GM19324 (cell line): Measurements from ENCODE around the gene ADCY10.
"Not testable (repeated sequence)": the region's sequence is repeated elsewhere in the genome, so short reads cannot be mapped to it uniquely, and the experiment has no call there.

Experiments used
- ATAC-seq: cut with Tn5 transposase; IDR thresholded peaks from one replicate; pipeline ENCODE4 v1.9.1; 2021; ENCODE audit warnings: mild to moderate bottlenecking, moderate library complexity; ENCODE audit not compliant: unreplicated experiment, low FRiP score

ADCY10 gene, protein sequence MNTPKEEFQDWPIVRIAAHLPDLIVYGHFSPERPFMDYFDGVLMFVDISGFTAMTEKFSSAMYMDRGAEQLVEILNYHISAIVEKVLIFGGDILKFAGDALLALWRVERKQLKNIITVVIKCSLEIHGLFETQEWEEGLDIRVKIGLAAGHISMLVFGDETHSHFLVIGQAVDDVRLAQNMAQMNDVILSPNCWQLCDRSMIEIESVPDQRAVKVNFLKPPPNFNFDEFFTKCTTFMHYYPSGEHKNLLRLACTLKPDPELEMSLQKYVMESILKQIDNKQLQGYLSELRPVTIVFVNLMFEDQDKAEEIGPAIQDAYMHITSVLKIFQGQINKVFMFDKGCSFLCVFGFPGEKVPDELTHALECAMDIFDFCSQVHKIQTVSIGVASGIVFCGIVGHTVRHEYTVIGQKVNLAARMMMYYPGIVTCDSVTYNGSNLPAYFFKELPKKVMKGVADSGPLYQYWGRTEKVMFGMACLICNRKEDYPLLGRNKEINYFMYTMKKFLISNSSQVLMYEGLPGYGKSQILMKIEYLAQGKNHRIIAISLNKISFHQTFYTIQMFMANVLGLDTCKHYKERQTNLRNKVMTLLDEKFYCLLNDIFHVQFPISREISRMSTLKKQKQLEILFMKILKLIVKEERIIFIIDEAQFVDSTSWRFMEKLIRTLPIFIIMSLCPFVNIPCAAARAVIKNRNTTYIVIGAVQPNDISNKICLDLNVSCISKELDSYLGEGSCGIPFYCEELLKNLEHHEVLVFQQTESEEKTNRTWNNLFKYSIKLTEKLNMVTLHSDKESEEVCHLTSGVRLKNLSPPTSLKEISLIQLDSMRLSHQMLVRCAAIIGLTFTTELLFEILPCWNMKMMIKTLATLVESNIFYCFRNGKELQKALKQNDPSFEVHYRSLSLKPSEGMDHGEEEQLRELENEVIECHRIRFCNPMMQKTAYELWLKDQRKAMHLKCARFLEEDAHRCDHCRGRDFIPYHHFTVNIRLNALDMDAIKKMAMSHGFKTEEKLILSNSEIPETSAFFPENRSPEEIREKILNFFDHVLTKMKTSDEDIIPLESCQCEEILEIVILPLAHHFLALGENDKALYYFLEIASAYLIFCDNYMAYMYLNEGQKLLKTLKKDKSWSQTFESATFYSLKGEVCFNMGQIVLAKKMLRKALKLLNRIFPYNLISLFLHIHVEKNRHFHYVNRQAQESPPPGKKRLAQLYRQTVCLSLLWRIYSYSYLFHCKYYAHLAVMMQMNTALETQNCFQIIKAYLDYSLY (N-terminal part only)

DNA sequence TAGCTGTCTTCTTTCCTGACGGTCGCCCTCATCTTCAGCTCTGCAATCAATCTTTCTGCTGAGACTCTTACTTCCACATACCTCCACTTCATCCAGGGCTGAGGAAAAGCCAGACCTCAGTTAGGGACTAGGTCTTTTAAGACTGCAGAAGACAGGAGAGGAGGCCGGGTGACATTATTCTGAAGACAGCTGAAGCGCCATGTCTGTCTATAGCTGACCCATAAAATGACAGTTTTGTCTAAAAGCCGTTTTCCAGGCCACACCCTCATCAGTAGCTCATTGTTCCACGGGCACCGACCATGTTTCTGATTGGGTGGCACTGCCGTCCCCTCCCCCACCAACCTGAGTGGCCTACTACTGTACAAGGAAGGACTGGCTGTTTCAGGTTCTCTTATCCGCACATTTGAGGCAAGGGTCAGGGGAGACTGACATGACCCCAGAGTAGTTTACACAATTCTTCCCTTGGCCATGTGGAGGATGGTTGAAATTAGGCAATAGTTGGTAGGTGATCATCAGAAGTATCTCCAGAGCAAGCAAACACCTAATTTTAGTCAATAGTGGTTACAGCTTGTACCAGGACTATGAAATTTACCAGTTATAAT is at the start of gene ADCY10:
Gene ADCY10 (minus strand): TSS at position 240 of the 602 bp plus-strand sequence. CDS start 8,994 bp downstream, outside the sequence.
- no peak for ATAC-seq

DNA sequence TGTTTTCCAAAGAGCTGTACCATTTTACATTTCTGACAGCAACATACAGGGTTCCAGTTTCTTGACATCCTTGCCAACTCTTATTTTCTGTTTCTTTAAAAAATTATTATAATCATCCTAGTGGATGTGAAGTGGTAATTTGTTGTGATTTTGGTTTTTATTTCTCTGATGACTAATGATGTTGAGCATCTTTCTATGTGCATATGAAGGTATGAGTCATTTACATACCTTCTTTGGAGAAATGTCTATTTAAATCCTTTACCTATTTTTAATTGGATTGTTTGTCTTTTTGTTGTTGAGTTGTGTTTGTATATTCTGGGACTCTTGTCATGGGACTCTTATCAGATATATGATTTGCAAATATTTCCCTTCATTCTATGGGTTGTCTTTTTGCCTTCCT is 43.8 kb upstream of the ADCY10 start:
- ATAC-seq: no peak

DNA sequence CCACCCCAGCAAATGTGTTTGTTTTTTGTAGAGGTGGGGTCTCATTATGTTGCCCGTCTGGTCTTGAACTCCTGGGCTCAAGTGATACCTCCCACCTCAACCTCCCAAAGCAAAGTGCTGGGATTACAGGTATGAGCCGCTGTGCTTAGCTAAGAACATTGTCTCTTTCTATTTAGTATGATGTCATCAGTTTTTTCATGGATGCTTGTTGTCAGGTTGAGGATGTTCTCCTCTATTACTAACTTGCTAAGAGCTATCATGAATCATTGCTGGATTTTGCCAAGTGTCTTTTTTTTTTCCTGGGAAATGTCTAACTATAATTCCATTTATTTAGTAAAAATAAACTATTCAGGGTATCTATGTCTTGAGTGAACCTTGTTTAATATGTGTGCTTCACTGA is 42.0 kb upstream of the ADCY10 start:
- ATAC-seq: no peak

DNA sequence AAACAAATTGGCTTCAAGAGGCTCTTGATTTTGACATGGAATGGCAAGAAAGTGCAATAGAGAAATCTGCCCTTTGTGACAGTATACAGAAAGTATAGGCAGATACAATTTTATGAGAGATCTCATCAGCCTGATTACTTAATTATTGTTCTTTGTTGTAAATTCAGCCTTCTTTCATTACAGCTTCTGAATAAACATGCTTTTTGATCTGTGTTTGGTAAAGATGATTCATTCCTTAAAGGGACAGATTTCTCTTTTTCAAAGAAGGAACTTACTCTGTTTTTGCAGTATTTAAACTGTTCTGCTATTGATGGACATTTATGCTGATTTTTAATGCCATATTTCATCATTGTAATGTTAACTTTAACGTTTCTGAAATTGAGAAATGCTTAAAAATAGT is 36.6 kb upstream of the ADCY10 start:
- no peak for ATAC-seq

DNA sequence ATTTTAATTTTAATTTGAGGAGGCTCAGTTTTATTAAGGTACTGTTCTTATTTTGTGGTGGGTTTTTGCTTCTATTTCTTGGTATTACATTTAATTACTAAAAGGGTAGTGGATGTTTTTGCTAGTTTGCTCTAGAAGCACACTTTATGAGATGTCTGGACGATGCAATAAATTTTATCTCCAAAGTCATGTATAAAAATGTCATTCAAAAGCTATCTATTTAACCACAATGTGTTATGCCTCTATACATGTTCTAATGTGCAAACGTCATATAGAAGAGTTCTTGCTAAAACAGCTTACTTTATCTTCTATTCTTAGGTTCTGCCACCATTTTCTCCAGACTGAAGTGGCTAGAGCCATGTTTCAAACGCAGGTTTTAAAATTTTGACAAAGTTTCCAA is 35.9 kb upstream of the ADCY10 start:
- no peak for ATAC-seq

DNA sequence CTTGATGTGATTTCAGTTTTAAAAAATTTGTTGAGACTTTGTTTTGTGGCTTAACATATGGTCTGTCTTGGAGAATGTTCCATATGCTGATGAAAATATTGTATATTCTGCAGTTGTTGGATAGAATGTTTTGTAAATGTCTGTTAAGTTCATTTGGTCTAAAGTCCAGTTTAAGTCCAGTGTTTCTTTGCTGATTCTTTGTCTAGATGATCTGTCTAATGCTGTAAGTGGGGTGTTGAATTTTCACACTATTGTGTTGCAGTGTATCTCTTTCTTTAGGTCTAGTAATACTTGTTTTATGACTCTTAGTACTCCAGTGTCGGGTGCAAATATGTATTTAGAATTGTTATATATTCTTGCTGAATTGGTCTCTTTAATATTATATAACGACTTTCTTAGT is 33.8 kb upstream of the ADCY10 start:
- no peak for ATAC-seq

DNA sequence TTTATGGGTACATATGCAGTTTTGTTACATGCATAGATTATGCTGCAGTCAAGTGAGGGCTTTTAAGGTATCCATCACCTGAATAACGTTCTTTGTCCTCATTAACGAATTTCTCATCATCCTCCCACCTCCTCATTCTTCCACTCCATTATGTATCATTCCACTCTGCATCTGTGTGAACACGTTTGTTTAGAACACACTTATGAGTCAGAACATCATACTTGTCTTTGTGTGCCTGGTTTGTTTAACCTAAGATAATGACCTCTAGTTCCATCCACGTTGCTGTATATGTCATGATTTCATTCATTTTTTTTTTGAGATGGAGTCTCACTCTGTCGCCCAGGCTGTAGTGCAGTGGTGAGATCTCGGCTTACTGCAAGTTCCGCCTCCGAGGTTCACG is 29.6 kb upstream of the ADCY10 start:
- ATAC-seq: no peak

DNA sequence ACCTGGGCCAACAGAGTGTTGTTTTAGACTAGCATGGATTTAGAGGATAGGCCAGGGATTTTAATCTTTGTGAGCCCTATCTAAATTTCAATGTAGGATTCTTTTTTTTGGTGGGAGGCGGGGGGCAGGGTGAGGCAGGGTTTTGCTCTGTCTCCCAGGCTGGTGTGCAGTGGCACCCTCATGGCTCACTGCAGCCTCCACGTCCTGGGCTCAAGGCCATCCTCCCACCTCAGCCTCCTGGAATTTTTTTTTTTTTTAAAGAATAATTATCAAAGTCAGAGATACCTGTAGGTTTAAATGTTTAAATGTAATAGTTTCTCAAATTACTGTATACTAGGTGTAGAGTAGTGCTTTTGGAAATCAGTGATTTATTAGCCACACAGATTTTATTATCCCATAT is 26.3 kb upstream of the ADCY10 start:
- ATAC-seq: no peak

DNA sequence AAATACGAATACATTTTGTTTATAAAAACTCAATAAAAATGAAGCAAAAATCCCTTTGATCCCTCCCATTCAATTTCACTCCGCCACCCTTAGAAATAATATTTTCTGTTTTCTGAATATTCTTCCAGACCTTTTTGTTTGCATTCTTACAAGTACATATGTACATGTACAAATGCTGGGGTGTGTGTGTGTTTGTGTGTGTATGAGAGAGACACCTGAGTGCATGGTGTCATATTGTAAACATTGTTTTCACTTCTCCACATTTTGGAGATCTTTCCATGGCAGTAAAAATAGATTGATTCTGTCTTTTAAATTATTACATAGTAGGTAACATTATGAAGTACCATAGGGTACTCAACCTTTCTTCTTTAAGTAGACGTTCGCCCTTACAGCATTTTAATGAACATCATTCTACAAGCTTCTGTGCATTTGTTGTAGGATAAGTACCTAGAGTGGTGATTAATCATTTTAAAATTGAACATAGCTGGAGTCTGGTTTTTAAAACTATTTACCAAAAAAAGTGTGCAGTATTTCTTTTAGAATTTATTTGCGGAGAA is 24.2 kb upstream of the ADCY10 start:
- no peak for ATAC-seq

DNA sequence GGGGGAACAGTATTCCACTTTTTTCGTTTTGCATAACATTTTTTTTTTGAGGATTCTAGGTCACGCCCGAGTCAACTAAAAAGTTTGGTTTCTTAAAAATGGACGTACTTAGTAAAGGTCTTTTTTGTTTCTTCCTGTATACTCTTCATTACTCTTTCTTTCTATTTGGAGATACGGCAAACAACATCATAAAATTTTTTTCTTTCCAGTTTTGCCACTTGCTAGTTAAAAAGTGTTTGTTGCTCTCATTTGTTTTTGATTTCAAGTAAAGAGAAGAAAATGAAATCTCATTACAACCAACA is 23.7 kb upstream of the ADCY10 start:
- ATAC-seq: no peak

DNA sequence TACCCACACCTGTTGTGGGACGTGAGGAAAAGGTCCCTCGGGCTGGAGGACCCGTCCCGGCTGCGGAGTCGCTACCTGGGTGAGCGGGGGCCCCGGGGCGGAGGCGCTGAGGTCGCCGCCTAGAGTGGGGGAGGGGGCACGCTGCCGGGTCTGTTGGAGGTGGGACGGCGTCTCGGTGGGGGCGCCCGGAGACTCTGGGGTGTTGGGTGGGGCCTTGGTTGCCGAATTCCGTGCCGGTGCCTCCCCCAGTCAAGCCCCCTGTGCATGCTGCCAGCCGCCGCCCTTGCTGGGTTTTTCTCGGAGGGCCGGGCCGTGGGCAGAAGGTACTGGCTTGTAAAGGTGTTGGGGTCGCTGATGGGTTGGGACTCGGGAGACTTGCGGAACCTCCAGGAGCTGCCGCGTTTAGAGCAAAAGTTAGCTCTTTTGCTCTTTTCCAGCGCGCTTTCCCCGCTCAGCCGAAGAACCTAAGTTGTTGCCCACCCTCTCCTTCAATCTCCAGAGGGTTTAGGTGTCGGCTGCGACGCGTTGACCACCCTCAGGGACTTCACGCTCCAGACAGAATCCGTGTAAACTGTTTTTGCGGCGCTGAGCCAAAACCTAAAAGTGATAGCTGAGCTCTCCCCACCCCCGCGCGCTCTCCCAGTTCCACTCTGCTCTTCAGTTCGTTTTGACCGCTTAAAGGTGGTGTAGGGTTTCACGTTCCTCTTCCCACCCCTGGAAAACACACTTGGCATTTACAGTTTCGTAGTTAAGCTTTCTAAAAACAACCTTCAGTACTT is 23.2 kb upstream of the ADCY10 start, which contains the start of gene MPC2:
Gene MPC2 (minus strand): TSS at position 143 of the 779 bp plus-strand sequence. CDS start 1,231 bp downstream, outside the sequence.
- ATAC-seq: peak; percentile 8

DNA sequence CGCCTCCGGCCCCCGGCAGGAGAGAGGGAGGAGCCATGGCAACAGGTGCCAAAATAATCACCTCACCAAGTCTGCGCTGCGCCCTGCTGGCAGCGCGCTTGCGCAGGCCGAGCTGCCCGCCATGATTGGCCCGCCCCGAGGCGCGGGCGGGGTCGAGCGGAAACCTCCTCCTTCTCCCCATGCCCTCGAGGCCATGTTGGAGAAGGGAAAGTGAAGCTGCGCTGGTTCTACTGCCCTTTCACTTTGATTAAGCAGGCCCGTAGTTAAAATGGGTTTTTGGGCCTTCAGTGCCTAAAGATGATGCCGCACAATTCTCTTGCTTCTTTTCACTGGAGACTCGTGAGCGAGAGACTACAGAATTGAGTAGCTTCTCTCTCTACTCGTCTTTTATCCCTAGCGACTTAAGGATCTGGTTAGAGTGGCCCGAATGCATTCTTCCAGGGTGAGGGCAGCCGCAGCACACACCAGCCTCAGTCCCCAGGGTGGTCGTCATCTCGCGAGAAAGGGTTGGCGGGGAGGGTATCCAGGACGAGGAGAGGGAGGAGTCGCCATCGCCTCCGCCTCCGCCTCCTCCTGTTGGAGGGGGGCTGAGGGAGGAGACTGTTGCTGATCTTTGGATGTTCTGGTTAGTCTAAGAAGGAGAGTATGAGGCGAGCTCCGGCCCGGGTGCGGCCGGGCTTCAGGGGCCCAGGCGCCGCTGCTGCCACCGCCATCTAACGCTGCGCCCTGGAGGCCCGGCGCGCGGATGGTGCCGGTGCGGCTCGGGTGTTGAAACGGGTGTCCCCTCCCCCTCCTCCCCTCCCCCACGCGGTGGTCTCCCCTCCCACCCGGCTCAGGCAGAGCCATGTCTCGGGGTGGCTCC is 22.4 kb upstream of the ADCY10 start, which contains the start of gene DCAF6:
Gene DCAF6 (plus strand): TSS at position 616 of the 862 bp plus-strand sequence. CDS start 229 bp downstream, at position 845.
- peak; percentile 88 for ATAC-seq

DNA sequence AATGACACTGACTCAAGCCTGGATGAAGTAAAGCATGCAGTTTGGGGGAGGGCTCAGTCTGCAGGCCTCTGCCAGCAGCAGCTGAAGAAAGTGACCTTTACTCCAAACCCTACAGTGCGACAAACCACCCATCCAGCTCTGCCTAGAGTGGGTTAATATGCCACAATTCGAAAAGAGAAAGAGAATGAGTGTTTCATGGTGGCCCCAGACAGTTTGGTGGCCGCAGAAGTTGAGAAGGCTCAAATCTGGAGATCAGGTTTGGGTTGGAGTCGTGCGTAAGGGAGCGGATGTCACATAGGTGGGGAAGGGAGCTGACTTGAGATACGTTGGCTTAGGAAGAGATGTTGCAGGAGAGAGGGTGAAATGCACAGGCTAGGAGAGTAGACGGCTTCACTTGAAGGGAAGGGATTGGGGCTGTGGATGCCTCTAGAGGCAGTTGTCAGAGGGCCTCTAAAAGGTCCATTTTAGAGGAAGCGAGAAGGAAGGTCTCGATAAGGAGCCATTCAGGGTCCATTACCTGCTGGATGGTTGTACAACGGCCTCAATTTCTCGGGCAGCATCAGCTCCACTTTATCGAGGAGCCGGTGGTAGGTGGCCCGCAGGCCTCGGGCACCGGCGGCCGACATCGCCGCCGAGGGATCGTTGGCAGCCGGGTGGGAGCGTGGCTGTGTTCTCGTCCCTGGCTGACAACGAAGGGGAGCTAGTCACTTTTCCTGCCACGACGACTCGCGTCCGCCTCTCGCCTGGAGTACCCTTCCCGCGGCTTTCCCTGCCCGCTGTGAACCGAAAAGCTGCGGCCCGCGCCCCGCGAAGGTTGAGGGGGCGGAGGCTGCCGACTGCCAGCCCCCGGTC is 21.5 kb upstream of the ADCY10 start:
- peak; percentile 3 for ATAC-seq

DNA sequence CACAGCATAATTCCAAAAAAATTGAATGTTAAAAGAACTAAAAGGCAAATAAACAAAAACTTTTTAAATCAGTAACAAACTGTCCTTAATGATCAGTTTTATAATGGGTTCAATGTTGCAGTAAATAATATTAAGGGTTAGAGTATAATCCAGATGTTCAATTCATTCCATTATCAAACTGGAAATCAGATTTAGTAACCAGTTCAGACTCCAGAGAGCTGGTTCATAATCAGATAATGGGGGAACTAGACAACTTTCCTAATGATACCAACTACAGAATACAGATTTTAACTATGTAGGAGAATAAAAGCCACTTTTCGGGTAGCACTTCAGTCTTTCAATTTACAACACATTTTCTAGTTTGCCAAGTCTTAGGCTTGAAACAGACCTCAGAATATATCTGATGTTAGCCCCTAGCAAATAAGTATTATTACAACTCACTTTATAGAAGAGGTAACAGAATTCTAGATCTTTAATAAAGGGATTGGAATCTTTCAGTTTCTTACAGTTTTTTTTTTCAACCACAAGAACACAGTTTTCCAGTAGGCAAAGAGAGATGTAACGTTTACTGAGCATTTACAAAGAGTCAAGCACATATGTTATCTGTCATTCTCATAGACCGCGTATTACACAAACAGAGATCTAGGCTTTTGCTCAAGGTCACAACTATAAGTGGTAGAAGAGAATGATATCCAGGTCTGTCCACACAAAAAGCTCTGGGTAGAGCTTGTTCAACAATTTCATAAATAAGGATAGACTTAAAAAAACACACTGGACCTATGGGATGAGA is 20.7 kb upstream of the ADCY10 start:
- no peak for ATAC-seq

DNA sequence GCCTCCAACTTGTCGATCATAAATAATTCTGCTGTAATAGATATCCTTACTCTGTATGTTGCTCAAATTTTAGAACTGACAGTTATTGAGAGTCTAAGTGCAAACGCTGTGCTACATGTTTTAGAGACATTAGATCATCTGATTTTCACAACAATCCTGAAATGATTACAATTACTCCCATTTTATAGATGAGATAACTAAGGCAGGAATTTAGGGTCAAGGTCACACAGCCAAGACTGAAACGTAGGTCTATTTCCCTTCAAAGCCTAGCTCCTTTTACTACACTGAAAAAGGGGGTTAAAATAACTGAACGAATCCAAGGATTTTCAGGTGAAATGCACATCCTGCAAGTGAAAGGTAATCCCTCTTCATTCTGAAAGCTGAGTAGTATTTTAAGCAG is 19.9 kb upstream of the ADCY10 start:
- ATAC-seq: no peak

DNA sequence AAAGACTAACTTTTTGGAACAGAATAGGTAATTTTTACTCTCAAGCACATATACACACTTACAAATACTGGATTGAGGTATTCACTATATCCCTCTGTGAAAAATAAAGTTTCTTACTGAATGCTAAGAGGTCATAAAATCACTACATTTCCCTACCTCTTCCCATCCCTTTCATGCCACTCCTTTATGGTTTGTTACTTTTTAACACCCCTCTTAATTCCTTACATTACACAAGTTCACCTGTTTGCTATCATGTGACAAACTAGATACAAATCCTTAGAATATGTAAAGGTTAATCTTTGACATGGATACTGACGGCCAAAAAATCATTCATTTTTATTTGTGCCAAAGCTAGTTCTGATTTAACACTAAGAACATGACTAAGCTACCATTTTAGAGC is 15.8 kb upstream of the ADCY10 start:
- ATAC-seq: no peak

DNA sequence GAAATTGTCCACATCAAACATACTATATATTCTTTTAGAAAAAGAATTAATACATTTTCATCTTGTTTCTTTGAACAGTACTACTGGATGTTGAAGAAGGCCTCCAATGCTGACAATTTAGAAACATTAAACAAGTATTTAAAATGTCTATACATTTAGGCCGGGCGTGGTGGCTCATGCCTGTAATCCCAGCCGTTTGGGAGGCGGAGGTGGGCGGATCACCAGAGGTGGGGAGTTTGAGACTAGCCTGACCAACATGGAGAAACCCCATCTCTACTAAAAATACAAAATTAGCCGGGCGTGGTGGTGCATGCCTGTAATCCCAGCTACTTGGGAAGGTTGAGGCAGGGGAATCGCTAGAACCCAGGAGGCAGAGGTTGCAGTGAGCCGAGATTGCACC is 15.0 kb upstream of the ADCY10 start:
- ATAC-seq: not testable (repeated sequence)
